Skeletal muscle tissue (tissue), 4 donors: Measurements from ENCODE around the gene FRMD5. TPM values are rescaled to one million over a fixed set of nuclear protein-coding genes. Genes with fewer than 3 reads are reported as not detected.

ENCODE experiments used
- H3K27ac ChIP-seq: one replicate; pipeline ENCODE4 v1.7.0; 2013; ENCODE audit warnings: mild to moderate bottlenecking, low read depth, low read length, inconsistent platforms
- H3K27me3 ChIP-seq, 3 donors: one replicate each; pipeline ENCODE4 v1.7.0; 2013; ENCODE audit warnings: low read length in 3 of 3; ENCODE audit not compliant: control insufficient read depth in 3 of 3, insufficient read depth in 3 of 3
- H3K36me3 ChIP-seq, 3 donors: one replicate each; pipeline ENCODE4 v1.7.0; 2013; ENCODE audit warnings: low read length in 3 of 3; ENCODE audit not compliant: control insufficient read depth in 3 of 3, insufficient read depth in 3 of 3
- H3K4me1 ChIP-seq, 3 donors: one replicate each; pipeline ENCODE4 v1.7.0; 2013; ENCODE audit warnings: low read length in 3 of 3, mild to moderate bottlenecking in 3 of 3; ENCODE audit not compliant: control insufficient read depth in 3 of 3, insufficient read depth in 3 of 3
- H3K4me3 ChIP-seq, 3 donors: one replicate each; pipeline ENCODE4 v1.7.0; 2013; ENCODE audit warnings: low read length in 3 of 3
- H3K9ac ChIP-seq, 3 donors: one replicate each; pipeline ENCODE4 v1.7.0; 2013; ENCODE audit warnings: low read length in 3 of 3, mild to moderate bottlenecking in 3 of 3, moderate library complexity in 2 of 3, low read depth in 1 of 3
- H3K9me3 ChIP-seq, 3 donors: one replicate each; pipeline ENCODE4 v1.7.0; 2013; ENCODE audit warnings: low read length in 3 of 3; ENCODE audit not compliant: control insufficient read depth in 3 of 3
- total RNA-seq: library from RNA; depleted of rRNA; stranded (reverse); fragments of >200 nt; gene quantifications from one replicate; pipeline ENCODE4 v1.2.3, GENCODE V29; 2014
- donor health status: Osteomylitis.

Gene FRMD5
- total RNA-seq, 1 donor from 2014 or later = 3.7 TPM

- Histone ChIP-seq H3K4me1 (no peaks in the 10 kb centered on the region), H3K9me3 (no peaks in the 10 kb centered on the region), H3K27me3 (no peaks in the 10 kb centered on the region), H3K4me3 (no peak overlapping the region), H3K27ac (no peak overlapping the region), H3K9ac (no peak overlapping the region), H3K36me3 (no peaks in the 10 kb centered on the region)
Measured at GRCh38 chr15:43899928-43900327, 295.1 kb downstream of the FRMD5 start.

- no peaks in the 10 kb centered on the region for H3K27me3 ChIP-seq
- no peaks in the 10 kb centered on the region for H3K9me3 ChIP-seq
- H3K4me1 ChIP-seq = no peaks in the 10 kb centered on the region
- no peak overlapping the region for H3K9ac ChIP-seq
- no peaks in the 10 kb centered on the region for H3K36me3 ChIP-seq
- no peak overlapping the region for H3K4me3 ChIP-seq
- H3K27ac ChIP-seq = no peak overlapping the region
Measured at GRCh38 chr15:43898891-43899290, 296.2 kb downstream of the FRMD5 start.

- Histone ChIP-seq H3K27ac (no peak overlapping the region), H3K9ac (no peak overlapping the region), H3K4me3 (no peak overlapping the region), H3K36me3 (no peaks in the 10 kb centered on the region), H3K4me1 (no peaks in the 10 kb centered on the region), H3K9me3 (no peaks in the 10 kb centered on the region), H3K27me3 (no peaks in the 10 kb centered on the region)
Measured at GRCh38 chr15:43896543-43896942, 298.5 kb downstream of the FRMD5 start.

- Histone ChIP-seq H3K9me3 (no peaks in the 10 kb centered on the region), H3K4me3 (no peak overlapping the region), H3K27ac (no peak overlapping the region), H3K4me1 (no peaks in the 10 kb centered on the region), H3K36me3 (no peaks in the 10 kb centered on the region), H3K27me3 (no peaks in the 10 kb centered on the region), H3K9ac (no peak overlapping the region)
Measured at GRCh38 chr15:43895586-43895985, 299.5 kb downstream of the FRMD5 start.

DNA sequence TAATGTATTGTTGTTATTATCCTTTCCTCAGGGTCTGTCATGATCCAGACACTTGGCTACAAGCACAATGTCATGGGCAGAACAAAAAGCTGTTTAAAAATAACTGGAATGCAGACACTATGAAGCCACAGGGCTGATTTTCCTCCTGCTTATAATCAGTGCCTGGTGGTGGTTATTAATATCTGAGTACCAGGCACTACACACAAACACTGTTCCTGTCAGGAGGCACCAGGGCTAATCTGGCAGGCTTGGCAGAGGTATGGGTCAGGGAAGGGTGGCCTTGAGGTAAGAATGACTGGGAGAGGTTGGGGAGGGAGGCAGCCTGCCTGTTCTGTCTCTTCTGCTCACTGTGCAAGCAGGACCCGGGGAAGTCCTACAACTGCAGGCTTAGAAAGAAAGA, 301.1 kb downstream of the FRMD5 start:
- Histone ChIP-seq H3K27ac (no peak overlapping the region), H3K4me3 (no peak overlapping the region), H3K4me1 (no peaks in the 10 kb centered on the region), H3K27me3 (no peaks in the 10 kb centered on the region), H3K9me3 (no peaks in the 10 kb centered on the region), H3K9ac (no peak overlapping the region), H3K36me3 (no peaks in the 10 kb centered on the region)

GRCh38 chr15:43889042-43889441, 306.0 kb downstream of the FRMD5 start:
- H3K4me3 ChIP-seq = no peak overlapping the region
- H3K9ac ChIP-seq = no peak overlapping the region
- no peaks in the 10 kb centered on the region for H3K36me3 ChIP-seq
- H3K27ac ChIP-seq = no peak overlapping the region
- H3K27me3 ChIP-seq = no peaks in the 10 kb centered on the region
- H3K9me3 ChIP-seq = no peaks in the 10 kb centered on the region
- no peaks in the 10 kb centered on the region for H3K4me1 ChIP-seq

GRCh38 chr15:43887901-43888300, 307.2 kb downstream of the FRMD5 start:
- Histone ChIP-seq H3K4me3 (no peak overlapping the region), H3K27me3 (peaks cover 0 to 2% (median 0%) of the 10 kb centered on the region in 3 donors), H3K9ac (no peak overlapping the region), H3K27ac (no peak overlapping the region), H3K36me3 (no peaks in the 10 kb centered on the region), H3K9me3 (no peaks in the 10 kb centered on the region), H3K4me1 (no peaks in the 10 kb centered on the region)

DNA sequence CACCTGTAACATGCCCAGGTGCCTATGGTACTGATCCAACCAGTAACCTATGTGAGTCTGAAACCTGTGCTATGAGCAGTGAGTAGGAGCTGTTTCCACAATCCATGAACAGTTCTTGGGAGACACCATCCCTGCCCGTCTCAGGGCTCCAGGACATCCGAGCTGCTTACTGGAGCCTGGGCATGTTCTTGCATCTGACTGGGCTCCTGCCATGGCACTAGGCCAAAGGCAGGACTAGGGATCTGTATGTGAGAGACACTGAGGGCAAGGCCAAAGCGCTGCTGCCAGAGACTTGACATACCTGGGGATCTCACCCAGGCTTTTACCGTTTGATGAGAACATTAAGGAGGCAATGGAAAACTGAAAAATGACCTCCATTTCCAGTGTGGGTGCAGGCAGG, 308.5 kb downstream of the FRMD5 start:
- H3K9me3 ChIP-seq = no peaks in the 10 kb centered on the region
- no peak overlapping the region for H3K9ac ChIP-seq
- no peak overlapping the region for H3K4me3 ChIP-seq
- H3K4me1 ChIP-seq = no peaks in the 10 kb centered on the region
- no peaks in the 10 kb centered on the region for H3K36me3 ChIP-seq
- H3K27ac ChIP-seq = no peak overlapping the region
- peaks cover 0 to 2% (median 0%) of the 10 kb centered on the region in 3 donors for H3K27me3 ChIP-seq

DNA sequence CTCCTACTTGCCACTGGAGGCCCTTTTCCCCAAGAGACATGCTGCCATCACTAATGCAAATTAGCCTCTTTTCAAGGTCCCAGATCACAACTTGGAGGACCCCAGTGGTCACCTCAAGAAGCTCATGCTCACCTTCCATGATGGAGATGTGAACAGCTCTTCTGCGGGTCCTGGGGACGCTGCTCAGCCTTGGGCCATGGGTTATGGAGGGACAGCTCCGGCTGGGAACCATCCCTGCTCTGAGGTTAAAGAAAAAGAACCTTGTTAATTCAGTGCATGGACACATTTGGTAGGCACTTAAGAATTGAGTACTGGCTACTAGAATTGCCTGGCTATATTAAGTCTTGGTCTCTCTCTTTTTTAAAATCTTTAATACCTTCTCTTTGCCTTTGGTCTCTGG, 311.5 kb downstream of the FRMD5 start:
- H3K9ac ChIP-seq = no peak overlapping the region

DNA sequence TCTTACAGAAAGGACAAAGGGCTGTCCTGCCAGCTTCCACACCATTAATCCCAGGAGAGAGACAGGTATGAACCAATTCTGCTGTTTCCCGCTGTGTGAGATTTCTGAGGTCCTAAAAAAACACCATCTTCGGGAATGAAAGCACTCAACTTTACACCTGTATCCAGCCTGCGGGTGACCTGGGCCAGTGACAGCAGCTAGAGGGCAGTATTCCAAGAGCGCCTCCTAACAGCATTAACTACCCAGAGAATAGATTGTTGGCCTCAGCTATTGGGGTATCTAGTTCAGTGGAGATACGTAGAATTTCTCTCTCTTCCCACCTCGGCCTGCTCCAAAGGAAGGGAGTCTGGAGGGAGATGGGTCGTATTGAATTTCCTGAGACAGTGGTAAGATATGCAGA, 313.1 kb downstream of the FRMD5 start:
- H3K4me1 ChIP-seq = no peaks in the 10 kb centered on the region
- H3K9ac ChIP-seq = no peak overlapping the region
- peaks cover 0 to 2% (median 0%) of the 10 kb centered on the region in 3 donors for H3K27me3 ChIP-seq
- no peaks in the 10 kb centered on the region for H3K36me3 ChIP-seq
- no peak overlapping the region for H3K4me3 ChIP-seq
- H3K27ac ChIP-seq = no peak overlapping the region
- H3K9me3 ChIP-seq = no peaks in the 10 kb centered on the region

More for the DNA sequence above, 311.5 kb downstream of the FRMD5 start:
- Histone ChIP-seq H3K27me3 (peaks cover 0 to 2% (median 0%) of the 10 kb centered on the region in 3 donors), H3K4me1 (no peaks in the 10 kb centered on the region), H3K4me3 (no peak overlapping the region), H3K36me3 (no peaks in the 10 kb centered on the region), H3K27ac (no peak overlapping the region), H3K9me3 (no peaks in the 10 kb centered on the region)

- H3K4me3 ChIP-seq = no peak overlapping the region
- H3K27me3 ChIP-seq = peaks cover 0 to 2% (median 0%) of the 10 kb centered on the region in 3 donors
- no peaks in the 10 kb centered on the region for H3K4me1 ChIP-seq
- H3K36me3 ChIP-seq = no peaks in the 10 kb centered on the region
- no peak overlapping the region for H3K9ac ChIP-seq
- no peak overlapping the region for H3K27ac ChIP-seq
- H3K9me3 ChIP-seq = no peaks in the 10 kb centered on the region
Measured at GRCh38 chr15:43881245-43881644, 313.8 kb downstream of the FRMD5 start.
